ENCODE measurements around the gene HCN4. TPM values are rescaled to one million over a fixed set of nuclear protein-coding genes. Genes with fewer than 3 reads are reported as not detected.

Gene HCN4
- total RNA-seq, 1 experiment from 2014 or later = 0.09 TPM

- Histone ChIP-seq H3K4me3 (ENCODE audit: low read depth, low read length, poor library complexity, severe bottlenecking) (no peak overlapping the region), H3K27me3 (replicated peaks; ENCODE audit: insufficient read depth, low read depth, low read length, poor library complexity) (no peaks in the 10 kb centered on the region), H3K4me1 (ENCODE audit: insufficient read depth, low read length, poor library complexity, severe bottlenecking) (no peaks in the 10 kb centered on the region), H3K36me3 (ENCODE audit: insufficient read depth, low read length, poor library complexity, severe bottlenecking) (no peaks in the 10 kb centered on the region), H3K27ac (ENCODE audit: low read depth, low read length, poor library complexity, severe bottlenecking) (no peak overlapping the region), H3K9me3 (ENCODE audit: low read depth, low read length, poor library complexity, severe bottlenecking) (no peaks in the 10 kb centered on the region)
- no peak for DNase-seq (ENCODE audit: low spot score)
- no TSS peak for BruUV-seq (replicated peaks)
- POLR2A ChIA-PET (ENCODE audit: low non-redundant PET) = no interaction called here
- CTCF ChIA-PET = no interaction called here
- no peak for TF ChIP-seq EZH2 (IDR thresholded peaks at IDR 0.05; ENCODE audit: borderline replicate concordance, low read depth, low read length, poor library complexity, severe bottlenecking)
- TF ChIP-seq CTCF (conservative IDR thresholded peaks at IDR 0.05; ENCODE audit: low read depth, low read length) = no peak
- intact Hi-C loops (cut with micrococcal nuclease; ENCODE audit: unreplicated experiment) = no loop called here
These were observed 37.3 kb downstream of the HCN4 start for GRCh38 chr15:73331501-73331900.

GRCh38 chr15:73330206-73331051 lies 38.3 kb downstream of the HCN4 start:
- POLR2A ChIA-PET (ENCODE audit: low non-redundant PET) = no interaction called here
- DNase-seq (ENCODE audit: low spot score) = no peak
- Histone ChIP-seq H3K27me3 (replicated peaks; ENCODE audit: insufficient read depth, low read depth, low read length, poor library complexity) (no peaks in the 10 kb centered on the region), H3K4me3 (ENCODE audit: low read depth, low read length, poor library complexity, severe bottlenecking) (no peak overlapping the region), H3K4me1 (ENCODE audit: insufficient read depth, low read length, poor library complexity, severe bottlenecking) (peaks cover 9% of the 10 kb centered on the region), H3K36me3 (ENCODE audit: insufficient read depth, low read length, poor library complexity, severe bottlenecking) (no peaks in the 10 kb centered on the region), H3K27ac (ENCODE audit: low read depth, low read length, poor library complexity, severe bottlenecking) (no peak overlapping the region), H3K9me3 (ENCODE audit: low read depth, low read length, poor library complexity, severe bottlenecking) (no peaks in the 10 kb centered on the region)
- CTCF ChIA-PET = no interaction called here
- TF ChIP-seq EZH2 (IDR thresholded peaks at IDR 0.05; ENCODE audit: borderline replicate concordance, low read depth, low read length, poor library complexity, severe bottlenecking) (no peak), CTCF (conservative IDR thresholded peaks at IDR 0.05; ENCODE audit: low read depth, low read length) (no peak)
- intact Hi-C loops (cut with micrococcal nuclease; ENCODE audit: unreplicated experiment) = no loop called here
- no TSS peak for BruUV-seq (replicated peaks)

GRCh38 chr15:73329501-73330200 lies 39.1 kb downstream of the HCN4 start:
- CTCF ChIA-PET = no interaction called here
- Histone ChIP-seq H3K4me1 (ENCODE audit: insufficient read depth, low read length, poor library complexity, severe bottlenecking) (peaks cover 9% of the 10 kb centered on the region), H3K9me3 (ENCODE audit: low read depth, low read length, poor library complexity, severe bottlenecking) (no peaks in the 10 kb centered on the region), H3K4me3 (ENCODE audit: low read depth, low read length, poor library complexity, severe bottlenecking) (no peak overlapping the region), H3K27ac (ENCODE audit: low read depth, low read length, poor library complexity, severe bottlenecking) (no peak overlapping the region), H3K27me3 (replicated peaks; ENCODE audit: insufficient read depth, low read depth, low read length, poor library complexity) (no peaks in the 10 kb centered on the region), H3K36me3 (ENCODE audit: insufficient read depth, low read length, poor library complexity, severe bottlenecking) (no peaks in the 10 kb centered on the region)
- BruUV-seq (replicated peaks) = no TSS peak
- POLR2A ChIA-PET (ENCODE audit: low non-redundant PET) = no interaction called here
- DNase-seq (ENCODE audit: low spot score) = no peak
- intact Hi-C loops (cut with micrococcal nuclease; ENCODE audit: unreplicated experiment) = no loop called here
- TF ChIP-seq CTCF (conservative IDR thresholded peaks at IDR 0.05; ENCODE audit: low read depth, low read length) (no peak), EZH2 (IDR thresholded peaks at IDR 0.05; ENCODE audit: borderline replicate concordance, low read depth, low read length, poor library complexity, severe bottlenecking) (no peak)

All from A673 (cell line).